SU-DHL-6 (cell line): ENCODE measurements around the gene TNS3.

Experiments
- EZH2phosphoT487 ChIP-seq: fragments of 200-600 bp; sonication (generic), shearing (Covaris generic); conservative IDR thresholded peaks from 2 replicates; pipeline ENCODE4 v1.6.1; 2018; ENCODE audit warnings: mild to moderate bottlenecking, antibody characterized with exemption, low read length, moderate library complexity, mixed read lengths
- TF ChIP-seq, protein P1 (sequence below): fragments of 200-600 bp; sonication (generic); IDR thresholded peaks from one replicate; pipeline ENCODE4 v1.5.1; 2017; ENCODE audit warnings: antibody characterized with exemption, mild to moderate bottlenecking, low read length, moderate library complexity; ENCODE audit not compliant: insufficient read depth, poor library complexity, severe bottlenecking

DNA sequence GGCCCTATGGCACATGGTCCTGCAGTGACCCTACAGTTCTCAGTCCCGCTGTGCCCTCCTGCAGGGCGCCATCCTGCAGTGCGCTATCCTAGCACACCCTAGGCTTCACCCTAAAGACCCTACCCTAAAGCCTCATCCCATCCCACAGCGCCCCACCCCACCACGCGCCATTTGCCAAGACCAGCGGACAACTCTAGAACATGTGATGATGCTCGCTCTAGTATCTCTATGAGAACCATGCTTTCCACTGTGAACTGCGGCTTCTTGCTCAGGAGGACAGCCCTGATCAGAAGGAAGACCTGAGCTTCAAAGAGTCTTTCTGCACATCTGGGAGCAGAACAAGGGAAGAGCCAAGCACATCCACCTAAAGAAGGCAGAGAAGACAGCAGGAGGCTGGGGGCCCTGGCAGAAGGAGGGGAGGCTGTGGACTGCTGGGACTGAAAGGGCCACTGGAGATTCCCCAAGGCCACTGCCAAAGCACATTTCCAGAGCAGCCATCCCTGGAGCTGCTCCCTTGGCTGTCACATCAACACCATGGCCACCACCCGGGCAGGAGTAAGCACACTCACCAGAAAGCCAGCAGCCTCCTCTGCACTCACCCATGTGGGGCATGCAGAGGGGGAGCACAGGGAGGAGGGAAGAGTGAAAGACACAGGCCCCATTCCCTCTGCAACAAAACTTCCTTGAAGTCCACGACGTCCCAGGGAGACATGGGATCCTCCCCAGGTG lies 134.1 kb downstream of the TNS3 start:
- TF ChIP-seq, protein P1, sequence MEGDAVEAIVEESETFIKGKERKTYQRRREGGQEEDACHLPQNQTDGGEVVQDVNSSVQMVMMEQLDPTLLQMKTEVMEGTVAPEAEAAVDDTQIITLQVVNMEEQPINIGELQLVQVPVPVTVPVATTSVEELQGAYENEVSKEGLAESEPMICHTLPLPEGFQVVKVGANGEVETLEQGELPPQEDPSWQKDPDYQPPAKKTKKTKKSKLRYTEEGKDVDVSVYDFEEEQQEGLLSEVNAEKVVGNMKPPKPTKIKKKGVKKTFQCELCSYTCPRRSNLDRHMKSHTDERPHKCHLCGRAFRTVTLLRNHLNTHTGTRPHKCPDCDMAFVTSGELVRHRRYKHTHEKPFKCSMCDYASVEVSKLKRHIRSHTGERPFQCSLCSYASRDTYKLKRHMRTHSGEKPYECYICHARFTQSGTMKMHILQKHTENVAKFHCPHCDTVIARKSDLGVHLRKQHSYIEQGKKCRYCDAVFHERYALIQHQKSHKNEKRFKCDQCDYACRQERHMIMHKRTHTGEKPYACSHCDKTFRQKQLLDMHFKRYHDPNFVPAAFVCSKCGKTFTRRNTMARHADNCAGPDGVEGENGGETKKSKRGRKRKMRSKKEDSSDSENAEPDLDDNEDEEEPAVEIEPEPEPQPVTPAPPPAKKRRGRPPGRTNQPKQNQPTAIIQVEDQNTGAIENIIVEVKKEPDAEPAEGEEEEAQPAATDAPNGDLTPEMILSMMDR, result no peak
- TF ChIP-seq EZH2phosphoT487, result no peak
